Stimulated activated effector memory CD8-positive, alpha-beta T cell treated with anti-CD3 and anti-CD28 coated beads, Interleukin-12 subunit alpha, Interleukin-12 subunit beta, amount 100 ng/mL, for 72 hours (primary cell): ENCODE measurements around the gene ZNF324.
"Not testable (repeated sequence)": the region's sequence is repeated elsewhere in the genome, so short reads cannot be mapped to it uniquely, and the experiment has no call there.

Experiments
- ATAC-seq: fragments of 150-1000 bp; cut with Tn5 transposase; 2 replicates; pipeline ENCODE4 v1.10.0; 2021
- DNase-seq, 2 donors: peaks; one replicate each; pipeline ENCODE4 v3.0.0; 2021 to 2022; ENCODE audit warnings: low spot score in 2 of 2
- H3K27ac Mint-ChIP-seq: one replicate; pipeline ENCODE4 v1.8.0; 2022; ENCODE audit warnings: mild to moderate bottlenecking, mixed read lengths
- H3K36me3 Mint-ChIP-seq: one replicate; pipeline ENCODE4 v1.8.0; 2022; ENCODE audit warnings: mild to moderate bottlenecking, mixed read lengths
- H3K4me1 Mint-ChIP-seq: one replicate; pipeline ENCODE4 v1.8.0; 2022; ENCODE audit warnings: mixed read lengths
- H3K4me3 Mint-ChIP-seq: one replicate; pipeline ENCODE4 v1.8.0; 2022; ENCODE audit warnings: mild to moderate bottlenecking, mixed read lengths
- H3K9me3 Mint-ChIP-seq: one replicate; pipeline ENCODE4 v1.8.0; 2022; ENCODE audit warnings: mixed read lengths

ZNF324 gene

DNA sequence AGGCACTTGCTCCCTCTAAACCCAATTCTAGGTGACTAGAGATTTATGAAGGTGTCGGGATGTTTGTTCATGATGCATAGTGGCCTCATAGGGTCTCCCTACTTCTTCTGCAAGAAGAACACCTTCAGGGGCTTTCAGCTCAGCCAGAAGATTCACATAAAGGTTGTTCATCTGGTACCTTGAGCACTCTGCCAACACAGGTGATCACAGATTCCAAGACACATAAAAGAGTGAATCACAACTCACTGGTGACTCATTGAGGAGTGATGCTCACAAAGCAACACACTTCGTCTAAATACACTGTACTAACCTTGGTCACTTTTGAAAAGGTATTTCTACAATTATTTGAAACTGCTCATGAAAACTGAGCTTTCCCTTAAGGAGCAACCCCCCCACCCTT lies 6.8 kb upstream of the ZNF324 start:
- Mint-ChIP-seq H3K9me3 (no peaks in the 10 kb centered on the region), H3K36me3 (peaks cover 7% of the 10 kb centered on the region), H3K27ac (no peak overlapping the region), H3K4me1 (no peaks in the 10 kb centered on the region), H3K4me3 (no peak overlapping the region)
- ATAC-seq: no peak
- DNase-seq: no peak

GRCh38 chr19:58466089-58466759 lies 656 bp upstream of the ZNF324 start:
- ATAC-seq: peak; percentile 9
- Mint-ChIP-seq H3K36me3 (peaks cover 21% of the 10 kb centered on the region), H3K27ac (peak overlapping the region; percentile 83), H3K9me3 (no peaks in the 10 kb centered on the region), H3K4me3 (peak overlapping the region; percentile 87), H3K4me1 (peaks cover 24% of the 10 kb centered on the region)
- DNase-seq: no peak

DNA sequence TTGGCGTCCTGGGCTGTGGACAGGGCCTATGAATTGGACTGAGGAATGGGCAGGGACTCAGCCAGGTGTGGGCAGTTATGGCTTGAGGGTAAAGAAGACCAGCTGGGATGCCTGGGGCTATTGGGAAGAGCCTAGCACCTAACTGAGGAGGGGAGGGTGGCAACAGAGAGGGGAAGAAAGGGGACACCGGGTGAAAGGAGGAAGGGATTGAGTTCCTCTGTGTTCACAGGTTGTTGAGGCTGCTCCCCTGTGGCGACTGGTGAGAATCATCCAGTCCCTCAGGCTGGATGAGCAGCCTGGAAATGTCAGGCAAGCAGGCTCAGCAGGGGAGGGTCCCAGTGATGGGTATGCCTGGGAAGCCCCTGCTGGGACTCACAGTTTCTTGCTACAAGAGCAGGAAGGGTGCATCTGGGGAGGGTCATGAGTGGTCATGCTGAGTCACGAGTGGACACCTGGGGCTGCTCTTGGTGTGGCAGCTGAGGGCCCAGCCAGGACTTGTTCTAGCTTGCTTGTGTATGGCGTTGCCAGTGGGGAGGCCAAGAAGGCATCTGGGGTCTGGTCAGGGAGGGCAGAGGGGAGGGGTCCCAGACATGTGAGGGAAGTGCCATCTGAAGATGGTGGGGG lies 1.4 kb downstream of the ZNF324 start:
- peak overlapping the region; percentile 76 for H3K27ac Mint-ChIP-seq
- ATAC-seq (no peak), DNase-seq (no peak)
- H3K9me3 Mint-ChIP-seq: no peaks in the 10 kb centered on the region
- H3K4me1 Mint-ChIP-seq: peaks cover 24% of the 10 kb centered on the region
- peaks cover 40% of the 10 kb centered on the region for H3K36me3 Mint-ChIP-seq
- H3K4me3 Mint-ChIP-seq: peak overlapping the region; percentile 87

DNA sequence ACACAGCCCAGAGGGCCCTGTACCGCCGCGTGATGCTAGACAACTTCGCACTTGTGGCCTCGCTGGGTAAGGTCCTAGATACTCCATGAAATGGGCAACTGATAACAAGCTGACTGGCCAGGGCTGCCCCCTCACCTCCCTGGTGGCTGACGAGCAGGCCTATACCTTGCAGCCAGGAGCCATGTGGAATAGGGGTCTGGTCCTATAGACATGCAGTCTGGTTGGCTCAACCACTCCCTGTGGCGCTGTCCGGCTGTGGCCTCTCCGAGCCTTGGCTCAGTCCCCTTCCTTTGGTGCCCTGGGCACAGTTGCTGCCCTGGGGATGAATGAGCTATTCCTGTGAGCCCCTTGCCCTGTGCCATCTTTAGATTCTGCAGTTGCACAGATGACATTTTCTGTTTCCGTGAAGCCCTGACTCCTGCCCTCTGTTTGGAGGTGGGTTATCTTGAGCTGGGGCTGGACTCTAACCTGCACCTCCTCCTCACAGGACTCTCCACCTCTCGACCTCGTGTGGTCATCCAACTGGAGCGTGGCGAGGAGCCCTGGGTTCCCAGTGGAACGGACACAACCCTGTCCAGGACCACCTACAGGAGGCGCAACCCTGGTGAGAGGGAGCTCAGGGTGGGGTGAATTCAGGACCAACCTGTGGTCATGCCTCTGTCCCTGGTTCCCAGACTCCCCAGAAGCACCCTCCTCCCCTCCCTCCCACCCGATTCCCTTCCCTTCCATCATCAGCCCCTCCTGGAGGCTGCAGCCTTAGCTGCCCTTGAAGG lies 2.5 kb downstream of the ZNF324 start:
- peaks cover 25% of the 10 kb centered on the region for H3K4me1 Mint-ChIP-seq
- ATAC-seq (no peak), DNase-seq (no peak)
- H3K9me3 Mint-ChIP-seq: no peaks in the 10 kb centered on the region
- peaks cover 51% of the 10 kb centered on the region for H3K36me3 Mint-ChIP-seq
- peak overlapping the region; percentile 87 for H3K4me3 Mint-ChIP-seq
- H3K27ac Mint-ChIP-seq: no peak overlapping the region

DNA sequence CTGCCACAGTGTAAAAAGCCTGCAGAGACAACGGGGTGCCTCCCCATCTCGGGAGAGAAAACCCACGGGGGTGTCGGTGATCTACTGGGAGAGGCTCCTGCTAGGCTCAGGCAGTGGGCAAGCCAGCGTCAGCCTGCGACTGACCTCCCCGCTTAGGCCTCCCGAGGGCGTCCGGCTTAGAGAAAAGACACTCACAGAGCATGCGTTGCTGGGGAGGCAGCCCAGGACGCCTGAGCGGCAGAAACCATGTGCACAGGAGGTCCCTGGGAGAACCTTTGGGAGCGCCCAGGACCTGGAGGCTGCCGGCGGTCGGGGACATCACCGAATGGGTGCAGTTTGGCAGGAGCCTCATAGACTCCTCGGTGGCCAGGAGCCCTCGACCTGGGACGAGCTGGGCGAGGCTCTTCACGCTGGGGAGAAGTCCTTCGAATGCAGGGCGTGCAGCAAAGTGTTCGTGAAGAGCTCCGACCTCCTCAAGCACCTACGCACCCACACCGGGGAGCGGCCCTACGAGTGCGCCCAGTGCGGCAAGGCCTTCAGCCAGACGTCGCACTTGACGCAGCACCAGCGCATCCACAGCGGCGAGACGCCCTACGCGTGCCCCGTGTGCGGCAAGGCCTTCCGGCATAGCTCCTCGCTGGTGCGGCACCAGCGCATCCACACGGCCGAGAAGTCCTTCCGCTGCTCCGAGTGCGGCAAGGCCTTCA lies 4.1 kb downstream of the ZNF324 start:
- DNase-seq, H3K9me3 Mint-ChIP-seq, H3K4me3 Mint-ChIP-seq, ATAC-seq, H3K27ac Mint-ChIP-seq: not testable (repeated sequence)
- Mint-ChIP-seq H3K4me1 (peaks cover 39% of the 10 kb centered on the region), H3K36me3 (peaks cover 64% of the 10 kb centered on the region)

- Mint-ChIP-seq H3K4me1 (peaks cover 36% of the 10 kb centered on the region), H3K9me3 (no peaks in the 10 kb centered on the region), H3K4me3 (no peak overlapping the region), H3K36me3 (peaks cover 69% of the 10 kb centered on the region), H3K27ac (no peak overlapping the region)
- no peak for DNase-seq
- ATAC-seq: no peak
These were observed 4.9 kb downstream of the ZNF324 start for GRCh38 chr19:58471736-58472135.

DNA sequence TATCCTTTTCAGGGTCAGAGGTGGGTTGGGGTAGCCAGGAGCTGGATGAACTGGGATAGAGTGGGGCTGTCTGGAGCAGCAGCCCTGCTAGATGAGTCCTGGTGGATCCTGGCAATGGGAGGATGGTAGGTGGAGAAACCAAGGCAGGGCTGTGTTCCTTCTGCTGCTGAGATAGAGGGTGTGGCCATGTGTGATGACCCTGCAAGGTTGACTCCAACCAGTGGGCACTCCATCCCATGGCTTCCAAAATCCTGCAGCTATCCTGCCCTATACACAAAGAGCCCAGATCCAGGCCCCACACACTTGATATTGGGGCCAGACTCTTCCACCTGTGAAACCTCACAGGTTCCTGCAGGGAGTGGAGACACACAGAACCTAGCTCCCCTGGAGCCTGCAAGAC lies 6.9 kb downstream of the ZNF324 start:
- H3K4me1 Mint-ChIP-seq: peaks cover 24% of the 10 kb centered on the region
- H3K36me3 Mint-ChIP-seq: peaks cover 71% of the 10 kb centered on the region
- H3K4me3 Mint-ChIP-seq: peak overlapping the region; percentile 80
- no peaks in the 10 kb centered on the region for H3K9me3 Mint-ChIP-seq
- ATAC-seq: no peak
- H3K27ac Mint-ChIP-seq: peak overlapping the region; percentile 64
- no peak for DNase-seq

DNA sequence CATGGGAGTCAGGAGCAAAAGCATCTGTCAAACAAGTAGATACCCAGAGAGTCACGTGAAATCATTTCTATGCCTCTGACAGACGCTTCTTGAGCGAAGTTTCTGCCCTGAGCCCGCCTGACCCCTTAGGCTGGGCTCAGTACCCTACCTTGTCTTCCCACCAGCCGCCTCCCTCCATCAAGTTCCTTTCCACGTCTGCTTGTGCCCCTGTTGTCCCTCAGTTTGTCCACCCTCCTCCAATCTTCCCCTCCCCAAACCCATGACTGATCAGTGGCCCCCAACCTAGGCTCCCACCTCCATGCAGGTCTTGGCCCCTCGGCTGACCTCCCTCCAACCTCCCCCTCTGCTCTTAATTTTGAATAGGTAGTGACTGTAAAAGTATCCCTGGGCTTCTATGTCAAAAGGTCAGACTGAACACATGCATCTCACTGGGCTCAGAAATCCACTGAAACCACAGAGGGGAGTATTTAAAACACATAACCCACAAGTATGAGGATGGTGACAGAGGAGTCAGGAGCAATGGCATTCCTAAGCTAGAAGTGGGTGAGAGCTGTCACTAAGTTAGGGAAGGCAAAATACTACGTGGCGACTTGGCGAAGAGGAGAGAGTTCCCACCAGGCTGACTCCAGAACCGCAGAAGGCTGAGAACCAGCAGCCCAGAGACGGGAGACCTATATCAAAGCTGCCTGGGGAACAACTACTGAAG lies 7.6 kb downstream of the ZNF324 start:
- ATAC-seq: no peak
- no peak for DNase-seq
- peak overlapping the region; percentile 64 for H3K27ac Mint-ChIP-seq
- H3K4me3 Mint-ChIP-seq: peak overlapping the region; percentile 80
- H3K36me3 Mint-ChIP-seq: peaks cover 76% of the 10 kb centered on the region
- peaks cover 23% of the 10 kb centered on the region for H3K4me1 Mint-ChIP-seq
- H3K9me3 Mint-ChIP-seq: no peaks in the 10 kb centered on the region

- no peaks in the 10 kb centered on the region for H3K9me3 Mint-ChIP-seq
- H3K27ac Mint-ChIP-seq: peak overlapping the region; percentile 96
- DNase-seq (no peak), ATAC-seq (peak; percentile 29)
- H3K4me3 Mint-ChIP-seq: peak overlapping the region; percentile 80
- peaks cover 71% of the 10 kb centered on the region for H3K36me3 Mint-ChIP-seq
- peaks cover 23% of the 10 kb centered on the region for H3K4me1 Mint-ChIP-seq
These were observed 8.3 kb downstream of the ZNF324 start for GRCh38 chr19:58474997-58475713.

DNA sequence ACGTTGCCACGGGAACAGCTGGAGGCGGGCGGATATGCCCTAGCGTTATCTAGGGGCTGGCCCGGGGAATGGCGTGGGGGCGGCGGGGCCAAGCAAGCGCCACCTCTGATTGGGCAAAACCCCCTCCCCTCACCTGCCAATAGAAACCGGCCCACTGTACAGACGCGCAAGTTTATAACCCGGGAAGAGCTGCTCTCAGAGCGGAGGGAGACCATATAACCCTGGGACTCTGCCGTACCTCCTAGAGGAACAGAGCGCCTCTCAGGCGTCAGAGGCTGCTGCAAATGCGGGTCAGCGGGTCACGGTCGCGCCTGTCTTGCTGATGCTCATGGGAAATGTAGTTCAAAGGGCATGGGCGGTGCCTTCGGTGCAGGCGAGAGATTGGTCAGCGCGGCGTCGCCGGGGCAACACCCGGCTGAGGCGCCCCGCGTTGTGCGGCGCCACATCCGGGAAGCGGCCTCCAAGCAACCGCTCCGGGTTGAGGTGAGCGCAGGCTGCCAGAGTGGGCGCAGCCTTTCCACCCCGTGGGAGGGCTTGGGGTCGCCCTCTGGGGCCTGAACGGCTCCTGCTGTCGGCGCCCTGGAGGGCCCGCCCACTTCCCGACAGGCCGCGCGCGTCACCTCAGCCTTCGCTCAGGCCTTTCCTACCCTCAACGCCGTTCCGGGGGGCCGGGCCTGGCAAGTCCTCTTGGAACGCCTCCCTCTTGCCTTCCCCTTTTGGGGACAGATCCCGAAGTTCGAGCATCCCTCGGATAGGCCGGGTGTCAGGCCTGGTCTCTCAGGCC lies 9.0 kb downstream of the ZNF324 start, which contains the start of gene ZNF446:
TSS of gene ZNF446 (plus strand) at position 639 of the 784 bp plus-strand sequence. CDS start 867 bp downstream, outside the sequence.
- Mint-ChIP-seq H3K9me3 (no peaks in the 10 kb centered on the region), H3K4me1 (peaks cover 23% of the 10 kb centered on the region), H3K27ac (peak within 1 kb of the TSS; percentile 96), H3K36me3 (peaks cover 63% of the 10 kb centered on the region), H3K4me3 (peak within 1 kb of the TSS; percentile 80)
- ATAC-seq: peak; percentile 91
- peak; percentile 87 to 97 for DNase-seq

DNA sequence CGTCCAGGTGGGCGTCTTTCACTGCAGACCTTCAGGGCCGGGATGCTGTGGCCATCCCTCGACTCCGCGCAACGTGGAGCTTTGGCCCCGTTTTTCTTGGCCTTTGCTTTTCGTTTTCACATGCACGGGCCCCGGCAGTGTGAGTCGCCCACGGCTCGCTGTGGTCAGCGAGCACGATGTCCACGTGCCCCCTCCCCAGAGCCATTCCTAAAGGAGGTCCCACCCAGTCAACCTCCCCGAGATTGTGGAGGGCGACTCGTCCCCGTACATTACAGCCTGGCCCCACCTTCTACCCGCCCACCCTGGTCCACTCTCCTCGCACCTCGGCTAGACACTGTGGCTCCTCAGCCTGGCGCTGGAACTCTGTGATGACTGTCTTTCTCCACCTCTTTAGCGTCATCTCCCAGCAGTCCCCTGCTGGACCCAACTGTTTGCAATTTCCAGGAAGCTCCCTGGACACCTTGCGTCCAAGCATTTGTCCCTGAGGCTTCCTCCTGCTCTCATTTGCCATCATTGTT lies 9.7 kb downstream of the ZNF324 start:
- peak overlapping the region; percentile 80 for H3K4me3 Mint-ChIP-seq
- H3K9me3 Mint-ChIP-seq: no peaks in the 10 kb centered on the region
- peak; percentile 1 for ATAC-seq
- peaks cover 23% of the 10 kb centered on the region for H3K4me1 Mint-ChIP-seq
- peak overlapping the region; percentile 96 for H3K27ac Mint-ChIP-seq
- H3K36me3 Mint-ChIP-seq: peaks cover 60% of the 10 kb centered on the region
- no peak for DNase-seq

- ATAC-seq: no peak
- peak overlapping the region; percentile 80 for H3K4me3 Mint-ChIP-seq
- no peaks in the 10 kb centered on the region for H3K9me3 Mint-ChIP-seq
- peaks cover 23% of the 10 kb centered on the region for H3K4me1 Mint-ChIP-seq
- peaks cover 54% of the 10 kb centered on the region for H3K36me3 Mint-ChIP-seq
- no peak for DNase-seq
- peak overlapping the region; percentile 96 for H3K27ac Mint-ChIP-seq
These were observed 10.2 kb downstream of the ZNF324 start for GRCh38 chr19:58477130-58477529.

GRCh38 chr19:58477871-58478270 lies 11.0 kb downstream of the ZNF324 start:
- Mint-ChIP-seq H3K36me3 (peaks cover 47% of the 10 kb centered on the region), H3K9me3 (no peaks in the 10 kb centered on the region), H3K4me1 (peaks cover 23% of the 10 kb centered on the region), H3K4me3 (no peak overlapping the region), H3K27ac (peak overlapping the region; percentile 96)
- no peak for ATAC-seq
- DNase-seq: no peak
